Endothelial cell of umbilical vein (primary cell): ENCODE results near the gene VAV2. TPM values are rescaled to one million over a fixed set of nuclear protein-coding genes. Genes with fewer than 3 reads are reported as not detected.

ENCODE experiments used
- BruUV-seq: library from RNA; stranded (reverse); fragments of 400-500 nt; replicated peaks from 2 replicates; lab custom pipeline; 2021; lab: Mats Ljungman, UMichigan
- CTCF ChIA-PET: fragments of 300-600, 350-600 bp; sonication (Branson Sonifier 250); formaldehyde crosslinking; loops from one replicate; lab custom pipeline; 2021; ENCODE audit warnings: antibody characterized with exemption, inconsistent platforms; lab: Charles Lee
- POLR2A ChIA-PET: fragments of 300-600, 350-600 bp; sonication (Branson Sonifier 250); formaldehyde crosslinking; loops from one replicate; lab custom pipeline; 2021; ENCODE audit warnings: antibody characterized with exemption, inconsistent platforms; lab: Charles Lee
- DNase-seq: peaks from one replicate; pipeline ENCODE4 v3.0.0-alpha.2; 2011; ENCODE audit warnings: low read depth, low spot score
- FAIRE-seq: peaks from 2 replicates; lab custom pipeline; 2011; peaks lifted over from hg19 to GRCh38; lab: Jason Lieb, UNC
- H2AFZ ChIP-seq: 2 replicates; pipeline ENCODE4 v1.6.0; 2012; ENCODE audit warnings: low read depth, low read length, control low read depth, inconsistent platforms
- H3K27ac ChIP-seq: 2 replicates; pipeline ENCODE4 v1.5.1; 2011; ENCODE audit warnings: low read depth, mild to moderate bottlenecking, control low read depth, low read length, moderate library complexity; ENCODE audit not compliant: insufficient read depth
- H3K27me3 ChIP-seq, 2 experiments: 2 replicates each; pipeline versions ENCODE4 v1.6.0 to v1.6.1; 2011; ENCODE audit warnings: low read length in 2 of 2, mixed read lengths in 1 of 2; ENCODE audit not compliant: control insufficient read depth in 2 of 2, insufficient read depth in 2 of 2
- H3K36me3 ChIP-seq, 2 experiments: 2 replicates in 1 of 2; 3 replicates in 1 of 2; pipeline ENCODE4 v1.5.1; 2011; ENCODE audit warnings: low read length in 2 of 2, mild to moderate bottlenecking in 1 of 2, moderate library complexity in 1 of 2; ENCODE audit not compliant: control insufficient read depth in 2 of 2, insufficient read depth in 2 of 2; ENCODE audit errors: extremely low read depth in 1 of 2
- H3K4me1 ChIP-seq: 3 replicates; pipeline ENCODE4 v1.5.1; 2011; ENCODE audit warnings: mild to moderate bottlenecking, low read length; ENCODE audit not compliant: control insufficient read depth, insufficient read depth; ENCODE audit errors: extremely low read depth
- H3K4me2 ChIP-seq: 2 replicates; pipeline ENCODE4 v1.6.1; 2011; ENCODE audit warnings: low read length, control low read depth, mixed read lengths; ENCODE audit not compliant: insufficient read depth
- H3K4me3 ChIP-seq, 3 experiments: fragments of 200-600 bp in 1 of 3; sonication (generic), shearing (Covaris generic) in 1 of 3; replicated peaks in 1 of 3; 2 replicates each; pipeline ENCODE4 v1.5.1; 2011 to 2016; ENCODE audit warnings: control low read depth in 3 of 3, low read length in 3 of 3, mild to moderate bottlenecking in 2 of 3, inconsistent platforms in 1 of 3, low read depth in 1 of 3, moderate library complexity in 1 of 3; ENCODE audit not compliant: insufficient read depth in 1 of 3
- H3K79me2 ChIP-seq: 2 replicates; pipeline ENCODE4 v1.6.0; 2012; ENCODE audit warnings: low read length, inconsistent platforms; ENCODE audit not compliant: control insufficient read depth, insufficient read depth
- H3K9ac ChIP-seq: replicated peaks from 2 replicates; pipeline ENCODE3; 2011; ENCODE audit warnings: low read length, control low read depth; ENCODE audit not compliant: insufficient read depth; ENCODE audit errors: extremely low read depth
- H3K9me1 ChIP-seq: replicated peaks from 3 replicates; pipeline ENCODE4 v1.6.0; 2011; ENCODE audit warnings: mild to moderate bottlenecking, low read length; ENCODE audit not compliant: control insufficient read depth, insufficient read depth; ENCODE audit errors: extremely low read depth
- H3K9me3 ChIP-seq: replicated peaks from 2 replicates; pipeline ENCODE4 v1.5.1; 2012; ENCODE audit warnings: low read length, inconsistent platforms; ENCODE audit not compliant: control insufficient read depth, insufficient read depth
- H4K20me1 ChIP-seq: replicated peaks from 2 replicates; pipeline ENCODE3; 2011; ENCODE audit warnings: mild to moderate bottlenecking, low read length; ENCODE audit not compliant: control insufficient read depth, insufficient read depth; ENCODE audit errors: extremely low read depth
- EZH2 ChIP-seq: IDR thresholded peaks from 2 replicates; pipeline ENCODE4 v1.6.1; 2012; ENCODE audit warnings: borderline replicate concordance, low read depth, mild to moderate bottlenecking, moderate library complexity, low read length, inconsistent platforms; ENCODE audit not compliant: severe bottlenecking
- FOS ChIP-seq: IDR thresholded peaks from 2 replicates; pipeline ENCODE4 v1.6.1; 2011; ENCODE audit warnings: mild to moderate bottlenecking, low read length, moderate library complexity, borderline replicate concordance; ENCODE audit not compliant: insufficient read depth
- GATA2 ChIP-seq: IDR thresholded peaks from 2 replicates; pipeline ENCODE4 v1.7.0; 2011; ENCODE audit warnings: low read depth, mild to moderate bottlenecking, moderate library complexity, mixed read lengths, low read length; ENCODE audit not compliant: insufficient read length, insufficient read depth
- MYC ChIP-seq: IDR thresholded peaks from one replicate; pipeline ENCODE4 v1.6.1; 2011; ENCODE audit warnings: mild to moderate bottlenecking, low read depth, low read length
- POLR2A ChIP-seq: IDR thresholded peaks from 2 replicates; pipeline ENCODE4 v1.6.1; 2012; ENCODE audit warnings: low read depth, mild to moderate bottlenecking, control low read depth, low read length
- POLR2AphosphoS5 ChIP-seq: IDR thresholded peaks from 2 replicates; pipeline ENCODE4 v1.6.1; 2012; ENCODE audit warnings: low read depth, mild to moderate bottlenecking, control low read depth, low read length, moderate library complexity; ENCODE audit not compliant: insufficient read depth
- dilution Hi-C: fragments of 300-500 bp; cut with MboI; formaldehyde crosslinking; loops from one replicate; pipeline ENCODE4 v1.15.0; 2019; ENCODE audit warnings: low sequenced_read_pairs; ENCODE audit not compliant: extremely low pct_ligation_motif_present
- intact Hi-C: fragments of 100-400 bp; cut with micrococcal nuclease; formaldehyde crosslinking; loops from one replicate; pipeline ENCODE4 v1.10.0; 2022
- polyA plus RNA-seq, 4 experiments: library from polyadenylated mRNA; depleted of rRNA in 3 of 4; stranded (reverse) in 3 of 4; unstranded in 1 of 4; fragments of >200 nt; gene quantifications; 2 replicates each; pipeline versions ENCODE4 v1.2.1 to v1.2.3, GENCODE V29; 2011 to 2012; ENCODE audit warnings: missing spikeins in 1 of 4
- total RNA-seq: library from RNA; stranded (reverse); gene quantifications from 2 replicates; pipeline ENCODE4 v1.2.3, GENCODE V29; 2021
- TF ChIP-seq, protein P1 (sequence below): IDR thresholded peaks from 2 replicates; pipeline ENCODE4 v1.6.1; 2011; ENCODE audit not compliant: insufficient read depth, insufficient read length
- TF ChIP-seq, protein P2 (sequence below), 2 donors: IDR thresholded peaks; 1 replicate in 1 of 2; 2 replicates in 1 of 2; pipeline ENCODE4 v1.5.1; 2011; ENCODE audit warnings: low read length in 2 of 2, mild to moderate bottlenecking in 2 of 2, moderate library complexity in 2 of 2, control low read depth in 1 of 2, inconsistent platforms in 1 of 2, low read depth in 1 of 2; ENCODE audit not compliant: insufficient read depth in 1 of 2; ENCODE audit errors: extremely low read depth in 1 of 2

Gene VAV2
- total and polyA plus RNA-seq, 2 donors (not counting 3 experiments of a cell fraction or from before 2014, with no cell fraction given): 10.6 to 30.6 TPM

DNA sequence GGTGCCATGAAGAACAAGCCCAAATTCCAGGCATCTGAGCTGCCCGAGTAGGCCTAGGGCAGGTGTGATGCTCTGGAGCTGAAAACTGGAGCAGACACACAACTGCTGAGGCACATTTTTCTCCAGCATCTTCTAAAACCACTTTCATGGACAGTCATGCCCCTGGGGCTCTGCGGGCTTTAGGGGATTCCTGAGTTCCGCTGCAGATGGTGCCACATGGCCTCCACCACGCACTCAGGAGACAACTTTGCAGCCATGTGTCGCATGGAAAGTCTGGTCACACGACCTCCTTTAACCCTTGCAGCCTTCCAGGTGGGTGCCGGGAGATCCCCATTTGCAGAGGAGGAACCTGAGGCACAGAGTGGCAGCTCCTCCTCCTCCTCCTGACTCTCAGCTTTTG lies 141.2 kb downstream of the VAV2 start:
- no TSS peak for BruUV-seq
- no peak overlapping the region for H3K4me3 ChIP-seq
- FAIRE-seq (no peak), DNase-seq (no peak)
- peaks cover 6% of the 10 kb centered on the region for H3K79me2 ChIP-seq
- no peak for TF ChIP-seq MYC
- TF ChIP-seq EZH2: no peak
- TF ChIP-seq GATA2: no peak
- TF ChIP-seq POLR2A: no peak
- TF ChIP-seq, protein P1, sequence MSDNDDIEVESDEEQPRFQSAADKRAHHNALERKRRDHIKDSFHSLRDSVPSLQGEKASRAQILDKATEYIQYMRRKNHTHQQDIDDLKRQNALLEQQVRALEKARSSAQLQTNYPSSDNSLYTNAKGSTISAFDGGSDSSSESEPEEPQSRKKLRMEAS: no peak
- no peak for TF ChIP-seq FOS
- dilution Hi-C loops: no loop called here
- intact Hi-C loops: no loop called here
- no peak overlapping the region for H2AFZ ChIP-seq
- H3K36me3 ChIP-seq: no peaks in the 10 kb centered on the region
- no peaks in the 10 kb centered on the region for H3K9me1 ChIP-seq
- H3K27me3 ChIP-seq: no peaks in the 10 kb centered on the region
- ChIA-PET POLR2A (no interaction called here), CTCF (interaction anchor here (1.0 kb wide), 1 partner anchor 23 kb away, joined by 3 read pairs; no protein-coding TSS in a partner anchor)
- H3K9ac ChIP-seq: no peak overlapping the region
- no peaks in the 10 kb centered on the region for H4K20me1 ChIP-seq
- no peak overlapping the region for H3K27ac ChIP-seq
- no peak overlapping the region for H3K4me2 ChIP-seq
- H3K4me1 ChIP-seq: peaks cover 8% of the 10 kb centered on the region
- H3K9me3 ChIP-seq: no peaks in the 10 kb centered on the region

DNA sequence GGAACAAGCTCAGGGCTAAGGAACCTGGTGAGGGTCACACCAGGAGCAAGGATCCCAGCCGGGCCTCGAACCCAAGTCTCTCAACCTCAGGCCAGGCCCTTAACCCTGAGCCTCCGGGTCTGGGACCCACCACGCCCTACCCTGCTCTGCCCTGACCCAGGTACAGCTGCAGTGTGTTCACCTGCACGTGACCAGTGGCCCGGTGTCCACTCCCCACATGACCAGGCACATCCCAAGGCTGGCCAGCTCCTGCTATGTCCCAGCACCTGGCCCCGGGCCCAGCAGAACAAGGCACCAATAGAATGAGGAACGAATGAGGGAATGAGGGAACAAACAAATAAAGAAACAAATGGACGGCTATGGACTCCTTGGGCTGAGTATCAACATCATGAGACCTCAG lies 142.0 kb downstream of the VAV2 start:
- H4K20me1 ChIP-seq: no peaks in the 10 kb centered on the region
- no peak overlapping the region for H3K4me2 ChIP-seq
- H3K36me3 ChIP-seq: no peaks in the 10 kb centered on the region
- H3K4me1 ChIP-seq: peaks cover 9% of the 10 kb centered on the region
- no peak overlapping the region for H3K4me3 ChIP-seq
- ChIA-PET POLR2A (no interaction called here), CTCF (interaction anchor here (1.0 kb wide), 1 partner anchor 23 kb away, joined by 3 read pairs; no protein-coding TSS in a partner anchor)
- DNase-seq: no peak
- no peaks in the 10 kb centered on the region for H3K9me3 ChIP-seq
- TF ChIP-seq, protein P2, sequence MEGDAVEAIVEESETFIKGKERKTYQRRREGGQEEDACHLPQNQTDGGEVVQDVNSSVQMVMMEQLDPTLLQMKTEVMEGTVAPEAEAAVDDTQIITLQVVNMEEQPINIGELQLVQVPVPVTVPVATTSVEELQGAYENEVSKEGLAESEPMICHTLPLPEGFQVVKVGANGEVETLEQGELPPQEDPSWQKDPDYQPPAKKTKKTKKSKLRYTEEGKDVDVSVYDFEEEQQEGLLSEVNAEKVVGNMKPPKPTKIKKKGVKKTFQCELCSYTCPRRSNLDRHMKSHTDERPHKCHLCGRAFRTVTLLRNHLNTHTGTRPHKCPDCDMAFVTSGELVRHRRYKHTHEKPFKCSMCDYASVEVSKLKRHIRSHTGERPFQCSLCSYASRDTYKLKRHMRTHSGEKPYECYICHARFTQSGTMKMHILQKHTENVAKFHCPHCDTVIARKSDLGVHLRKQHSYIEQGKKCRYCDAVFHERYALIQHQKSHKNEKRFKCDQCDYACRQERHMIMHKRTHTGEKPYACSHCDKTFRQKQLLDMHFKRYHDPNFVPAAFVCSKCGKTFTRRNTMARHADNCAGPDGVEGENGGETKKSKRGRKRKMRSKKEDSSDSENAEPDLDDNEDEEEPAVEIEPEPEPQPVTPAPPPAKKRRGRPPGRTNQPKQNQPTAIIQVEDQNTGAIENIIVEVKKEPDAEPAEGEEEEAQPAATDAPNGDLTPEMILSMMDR (IDR thresholded peaks at IDR 0.05; ENCODE audit: extremely low read depth in 1 of 2, insufficient read depth in 1 of 2, low read depth in 1 of 2, low read length in 2 of 2): no peak
- TF ChIP-seq MYC (no peak), EZH2 (no peak), GATA2 (no peak), FOS (no peak), POLR2AphosphoS5 (no peak)
- intact Hi-C loops: no loop called here
- no peak for FAIRE-seq
- no peak overlapping the region for H3K9ac ChIP-seq
- peaks cover 6% of the 10 kb centered on the region for H3K79me2 ChIP-seq
- dilution Hi-C loops: no loop called here
- H3K9me1 ChIP-seq: no peaks in the 10 kb centered on the region
- BruUV-seq: no TSS peak
- H3K27me3 ChIP-seq: no peaks in the 10 kb centered on the region
- H2AFZ ChIP-seq: no peak overlapping the region
- no peak overlapping the region for H3K27ac ChIP-seq
